IPS DF 19.7 (cell line): Measurements from ENCODE around the gene CHMP2A.

Experiments used
- DNase-seq: peaks from one replicate; pipeline ENCODE4 v3.0.0-alpha.2; 2013; ENCODE audit warnings: low read depth, low spot score

Gene CHMP2A

DNA sequence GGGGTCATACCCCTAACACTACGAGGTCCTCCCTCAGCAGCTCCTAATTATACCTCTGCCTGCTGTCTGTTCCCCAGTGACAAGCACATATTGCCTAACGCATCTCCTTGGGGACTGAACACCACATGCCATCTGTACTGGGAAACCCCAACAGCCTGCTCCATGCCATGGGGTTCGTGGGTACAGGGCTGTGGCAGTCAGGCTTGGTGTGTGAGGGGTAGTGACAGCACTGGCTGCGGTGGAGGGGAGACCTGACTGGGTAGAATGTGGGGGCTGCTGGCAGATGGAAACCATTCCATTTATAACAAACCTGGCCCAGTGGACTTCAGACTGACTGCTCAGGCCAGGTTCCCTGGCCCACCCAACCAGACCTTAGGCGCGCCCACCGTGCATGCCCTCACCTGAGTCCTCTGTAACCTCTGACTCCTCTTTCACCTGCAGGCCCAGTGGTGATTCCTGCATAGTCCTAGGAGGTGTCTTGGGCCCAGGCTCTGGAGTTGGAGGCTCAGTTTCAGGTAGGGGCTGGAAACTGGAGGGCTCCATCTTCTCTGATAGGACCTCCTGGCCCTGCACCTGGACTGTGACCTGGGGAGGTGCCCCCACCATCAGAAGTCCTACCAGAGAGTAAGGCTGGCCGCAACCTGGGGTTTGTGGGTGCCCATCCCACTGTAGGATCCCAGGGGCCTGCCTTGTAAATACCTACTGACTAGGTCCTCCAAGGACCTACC is 15.2 kb upstream of the CHMP2A start:
- no peak for DNase-seq

DNA sequence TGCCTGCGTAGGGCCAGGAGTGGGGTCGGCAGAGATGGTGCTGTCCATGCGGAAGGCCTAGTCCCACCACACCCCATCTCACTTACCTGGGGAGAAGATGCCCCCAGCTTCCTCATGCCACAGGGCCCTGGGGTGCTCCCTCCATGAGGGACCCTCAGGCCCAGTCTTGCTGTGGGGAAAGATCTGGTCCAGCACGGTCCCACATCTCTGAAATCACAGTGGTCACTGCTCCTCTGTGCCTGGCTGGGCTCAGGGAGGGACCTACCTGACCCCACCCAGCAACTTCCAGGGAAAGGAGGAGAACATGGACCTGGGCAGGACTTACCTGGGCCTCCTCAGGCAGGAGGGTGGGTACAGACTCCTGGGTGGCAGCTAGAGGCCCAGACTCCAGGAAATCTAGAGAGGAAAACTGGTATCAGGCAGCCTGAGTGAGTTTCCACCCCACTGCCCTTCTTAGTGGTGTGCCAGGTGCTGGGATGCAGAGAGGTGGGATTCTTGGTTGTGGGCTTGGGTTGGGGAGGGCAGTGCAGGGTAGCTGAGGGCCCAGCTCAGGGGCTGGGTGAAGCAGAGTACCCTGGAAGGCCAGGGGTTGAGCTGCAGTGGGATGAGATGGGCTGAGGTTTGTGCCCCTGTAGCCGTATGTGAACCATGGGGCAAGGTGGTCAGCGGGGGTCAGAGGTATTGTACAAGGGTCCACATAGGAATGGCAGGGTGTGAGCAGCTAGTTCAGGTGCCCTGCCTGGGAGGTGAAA is 14.5 kb upstream of the CHMP2A start:
- no peak for DNase-seq

DNA sequence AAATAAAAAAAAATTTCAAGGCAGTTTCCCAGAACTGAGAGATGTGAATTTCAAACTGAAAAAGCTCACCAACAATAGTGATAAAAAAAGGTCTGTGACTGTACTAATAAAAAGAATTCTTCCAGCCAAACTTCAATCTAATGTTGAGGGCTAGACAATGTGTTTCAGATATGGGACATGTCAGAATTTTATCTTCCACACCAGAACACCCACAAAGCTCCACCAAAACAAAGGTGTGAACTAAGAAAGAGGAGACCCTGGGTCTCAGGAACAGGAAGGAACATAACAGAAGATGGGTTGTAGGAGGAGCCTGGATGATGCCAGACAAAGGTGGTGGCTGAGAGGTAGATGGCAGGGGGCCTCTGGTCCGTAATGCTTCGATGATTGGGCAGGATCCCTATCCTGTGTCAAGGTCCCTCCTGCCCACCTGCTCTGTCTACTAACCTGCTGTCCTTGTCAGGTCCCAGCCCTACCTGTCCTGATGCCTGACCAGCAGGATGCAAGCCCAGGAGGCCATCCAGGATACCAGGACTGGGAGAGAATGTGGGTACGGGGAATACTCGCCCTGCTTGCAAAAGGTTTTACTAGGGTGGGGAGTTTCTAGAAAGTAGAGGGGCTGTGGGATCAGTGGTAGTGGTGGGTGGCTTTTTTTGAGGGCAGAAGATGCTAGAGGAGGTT is 13.7 kb upstream of the CHMP2A start:
- DNase-seq, result no peak

DNA sequence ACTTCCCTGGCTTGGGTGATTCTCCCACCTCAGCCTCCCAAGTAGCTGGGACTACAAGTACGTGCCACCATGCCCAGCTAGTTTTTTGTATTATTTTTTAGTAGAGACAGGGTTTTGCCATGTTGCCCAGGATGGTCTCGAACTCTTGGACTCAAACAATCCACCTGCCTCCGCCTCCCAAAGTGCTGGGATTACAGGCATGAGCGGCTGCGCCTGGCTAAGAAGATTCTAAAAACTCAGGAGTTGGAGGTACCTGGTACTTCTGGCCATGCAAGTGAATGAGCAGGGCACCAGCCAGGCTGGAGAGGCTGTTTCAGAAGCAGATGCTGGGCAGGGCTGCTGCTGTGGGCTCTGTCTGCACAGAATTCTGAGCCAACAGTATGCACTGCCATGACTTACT is 12.1 kb upstream of the CHMP2A start:
- DNase-seq, result no peak

DNA sequence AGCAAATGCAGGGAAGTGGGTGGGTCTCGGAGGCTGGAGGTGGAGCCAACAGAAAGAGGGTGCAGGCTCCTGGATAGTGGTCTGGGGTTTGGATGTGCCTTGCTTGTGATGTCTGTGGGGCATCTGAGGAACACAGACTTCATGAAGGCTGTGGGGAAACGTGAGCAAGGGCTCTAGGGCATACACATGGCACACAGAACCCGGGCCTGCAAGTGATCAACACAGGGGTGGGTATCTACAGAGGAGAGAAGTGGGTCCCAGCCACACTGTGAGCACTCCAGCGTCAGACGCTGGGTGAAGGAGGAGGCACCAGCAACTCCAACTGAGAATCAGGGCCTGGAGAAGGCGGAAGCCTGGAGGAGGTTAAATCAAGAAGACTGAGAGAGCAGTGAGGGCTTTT is 8.9 kb upstream of the CHMP2A start:
- DNase-seq, result no peak

DNA sequence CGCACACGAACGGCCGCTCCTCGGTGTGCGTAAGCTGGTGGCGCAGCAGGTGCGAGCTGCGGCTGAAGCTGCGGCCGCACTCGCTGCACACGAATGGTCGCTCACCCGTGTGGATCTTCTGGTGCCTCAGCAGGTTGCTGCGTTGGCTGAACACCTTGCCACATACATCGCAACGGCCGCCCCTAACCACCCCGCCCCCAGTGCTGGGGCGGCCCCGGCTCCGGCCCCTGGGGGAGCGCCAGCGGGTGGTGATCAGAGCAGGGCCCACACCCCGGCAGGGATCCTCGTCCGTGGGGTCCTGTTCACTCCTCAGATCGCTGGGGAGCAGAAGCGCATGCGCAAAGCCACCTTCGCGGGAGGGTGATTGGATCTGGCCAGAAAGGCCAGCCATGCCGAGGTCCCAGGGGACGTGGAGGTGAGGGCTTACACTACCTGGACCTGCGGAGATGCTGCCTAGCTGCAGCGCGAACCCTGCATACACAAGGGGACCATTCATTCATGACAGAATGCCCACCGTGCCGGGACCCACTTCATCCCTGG is 8.2 kb upstream of the CHMP2A start:
- no peak for DNase-seq

DNA sequence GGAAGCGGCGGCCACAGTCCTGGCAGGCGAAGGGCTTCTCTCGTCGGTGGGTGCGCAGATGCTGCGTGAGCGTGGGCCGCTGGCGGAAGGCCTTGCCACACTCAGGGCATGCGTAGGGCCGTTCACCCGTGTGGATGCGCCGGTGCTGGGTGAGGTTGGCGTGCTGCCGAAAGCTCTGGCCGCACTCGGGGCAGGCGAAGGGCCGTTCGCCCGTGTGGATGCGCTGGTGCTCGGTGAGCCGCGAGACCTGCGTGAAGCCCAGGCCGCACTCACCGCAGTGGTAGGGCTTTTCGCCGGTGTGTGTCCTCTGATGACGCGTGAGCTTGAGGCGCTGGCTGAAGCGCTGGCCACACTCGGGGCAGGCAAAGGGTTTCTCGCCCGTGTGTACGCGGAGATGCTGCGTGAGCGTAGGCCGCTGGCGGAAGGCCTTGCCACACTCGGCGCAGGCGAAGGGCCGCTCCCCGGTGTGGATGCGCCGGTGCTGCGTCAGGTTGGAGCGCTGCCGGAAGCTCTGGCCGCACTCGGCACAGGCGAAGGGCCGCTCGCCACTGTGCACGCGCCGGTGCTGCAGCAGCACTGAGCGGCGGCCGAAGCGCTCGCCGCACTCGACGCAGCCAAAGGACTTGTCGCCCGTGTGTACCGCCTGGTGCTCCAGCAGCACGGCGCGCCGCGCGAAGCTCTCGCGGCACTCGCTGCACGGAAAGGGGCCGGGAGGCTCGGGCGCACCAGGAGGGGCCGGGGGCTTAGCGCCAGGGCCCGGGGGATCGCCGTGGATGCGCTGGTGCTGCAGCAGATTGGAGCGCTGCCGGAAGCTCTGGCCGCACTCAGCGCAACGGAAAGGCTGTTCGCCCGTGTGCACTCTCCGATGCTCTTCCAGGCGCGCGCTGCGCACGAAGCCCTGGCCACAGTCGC is 7.5 kb upstream of the CHMP2A start:
- no peak for DNase-seq

DNA sequence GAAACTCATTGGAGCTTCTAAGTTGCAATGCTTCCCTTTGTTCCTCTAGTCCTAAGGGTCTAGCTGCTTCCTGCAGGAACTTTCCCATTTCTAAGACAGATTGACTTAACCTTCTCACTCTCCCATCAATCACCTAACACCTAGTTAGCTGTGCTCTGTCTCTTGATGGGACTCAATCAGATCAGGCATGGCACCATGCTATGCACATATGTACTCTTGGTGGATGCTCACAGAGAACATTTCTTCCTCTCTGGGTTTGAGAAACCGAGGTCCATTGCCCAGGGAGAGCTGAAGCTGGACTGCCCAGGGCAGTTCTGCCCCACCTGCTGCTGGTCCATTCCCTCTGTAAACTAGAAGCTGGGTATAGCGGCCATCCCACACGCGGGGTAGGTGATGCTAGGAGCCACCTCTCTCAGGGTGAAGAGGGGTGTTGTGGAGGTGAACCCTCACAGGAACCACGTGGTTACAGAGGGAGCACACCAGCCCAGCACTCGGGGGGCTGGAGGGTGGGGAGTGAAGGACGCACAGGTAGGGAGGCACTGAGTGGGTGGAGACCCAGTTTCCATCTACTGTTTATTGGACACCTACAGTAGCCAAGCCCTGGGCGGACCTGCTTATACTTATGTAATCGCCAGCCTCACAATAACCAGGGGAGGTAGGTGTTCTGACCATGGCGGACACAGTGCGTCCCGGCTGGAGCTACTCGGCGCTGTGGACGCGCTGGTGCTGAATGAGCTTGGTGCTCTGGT is 6.6 kb upstream of the CHMP2A start:
- no peak for DNase-seq

DNA sequence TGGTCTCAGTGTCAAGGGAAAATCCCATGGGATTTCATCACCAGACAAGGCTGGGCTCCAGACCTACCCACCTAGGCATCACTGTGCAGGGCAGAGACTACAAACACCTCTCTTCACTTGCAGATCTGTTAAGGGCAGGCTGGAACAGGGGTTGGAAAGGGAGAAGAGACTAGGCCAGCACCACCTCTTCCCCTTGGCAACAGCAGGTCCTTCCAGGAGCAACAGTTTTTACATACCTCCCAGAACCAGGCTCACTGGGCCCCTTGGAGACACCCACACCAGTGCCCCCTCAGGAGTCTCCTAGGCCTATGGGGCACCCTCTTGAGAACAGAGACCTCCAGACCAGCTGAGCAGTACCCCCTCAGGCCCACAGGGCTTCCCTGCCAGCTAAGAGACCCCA is 6.0 kb upstream of the CHMP2A start:
- no peak for DNase-seq

DNA sequence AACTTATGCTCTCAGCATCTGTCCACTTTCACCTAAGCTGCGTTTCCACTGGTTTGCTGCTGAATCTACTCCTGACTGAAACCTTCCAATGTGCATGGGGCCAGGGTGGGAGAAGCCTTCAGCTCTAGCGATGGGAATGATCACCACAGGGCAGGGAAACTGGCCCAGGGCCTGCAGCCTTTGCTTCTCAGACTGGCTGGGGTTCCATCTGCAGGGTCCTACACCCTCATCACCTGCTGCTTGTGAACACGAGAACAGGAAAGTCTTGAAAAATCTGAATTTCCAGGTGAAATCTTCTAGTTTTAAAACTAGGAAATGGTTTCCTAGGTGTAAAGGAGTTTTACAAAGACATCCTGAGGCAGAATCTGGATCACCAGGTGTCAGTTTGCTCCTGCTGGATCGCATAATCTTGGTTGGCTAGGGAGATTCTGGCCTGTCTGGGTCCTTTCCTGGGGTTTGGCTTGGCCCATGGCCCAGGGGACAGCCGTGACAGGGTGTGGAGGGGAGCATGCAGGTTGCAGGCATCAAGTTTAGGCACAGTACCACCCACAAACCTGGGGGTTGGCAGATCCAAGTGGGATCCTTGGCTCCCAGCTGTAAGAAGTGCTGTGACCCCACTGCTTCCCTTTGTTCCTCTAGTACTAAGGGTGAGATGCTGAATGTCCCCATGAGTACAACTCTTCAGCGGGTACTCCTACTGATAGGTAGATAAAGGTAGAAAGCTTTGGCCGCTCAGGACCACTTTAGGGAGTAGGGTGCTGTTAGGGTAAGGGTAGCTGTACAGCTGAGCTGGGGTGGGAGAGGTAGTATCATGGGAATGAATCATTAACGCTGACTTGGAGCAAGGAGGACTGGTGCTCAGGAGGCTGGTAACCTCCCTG is 5.3 kb upstream of the CHMP2A start:
- DNase-seq, result no peak

DNA sequence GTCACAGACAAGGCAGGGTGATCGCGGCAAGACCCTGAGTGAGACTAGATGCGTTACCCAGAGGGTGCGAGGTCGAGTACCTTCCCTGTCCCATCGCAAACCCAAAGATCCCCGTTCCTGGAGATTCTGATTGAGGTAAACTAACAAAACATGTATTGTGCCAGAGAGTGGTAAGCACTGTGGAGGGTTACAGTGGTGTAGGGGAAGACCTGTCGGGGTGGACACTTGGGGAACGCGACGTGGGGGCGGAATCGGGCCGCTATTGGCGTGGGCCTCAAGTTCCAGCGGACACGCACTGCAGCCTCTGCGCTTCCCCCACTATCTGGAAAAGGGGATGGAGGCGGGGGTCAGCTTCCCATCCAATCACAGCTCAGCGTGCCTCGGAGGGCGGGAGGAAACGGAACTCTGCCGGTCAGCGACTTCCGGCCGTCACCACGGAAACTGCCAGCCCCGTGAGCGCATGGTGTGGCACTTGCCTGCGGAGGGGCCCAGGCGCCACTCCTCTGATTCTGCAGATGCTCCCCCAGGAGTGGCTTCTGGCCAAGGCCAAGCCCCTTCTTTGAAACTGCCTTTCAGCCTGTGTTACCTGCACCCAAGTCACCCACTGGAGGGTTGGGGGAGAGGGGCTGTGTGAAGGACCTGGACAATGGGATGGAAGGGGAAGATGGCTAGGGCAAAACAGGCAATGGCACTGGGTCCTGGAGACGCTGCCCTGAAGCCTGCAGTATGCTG is 4.5 kb upstream of the CHMP2A start:
- peak; percentile 83 for DNase-seq

DNA sequence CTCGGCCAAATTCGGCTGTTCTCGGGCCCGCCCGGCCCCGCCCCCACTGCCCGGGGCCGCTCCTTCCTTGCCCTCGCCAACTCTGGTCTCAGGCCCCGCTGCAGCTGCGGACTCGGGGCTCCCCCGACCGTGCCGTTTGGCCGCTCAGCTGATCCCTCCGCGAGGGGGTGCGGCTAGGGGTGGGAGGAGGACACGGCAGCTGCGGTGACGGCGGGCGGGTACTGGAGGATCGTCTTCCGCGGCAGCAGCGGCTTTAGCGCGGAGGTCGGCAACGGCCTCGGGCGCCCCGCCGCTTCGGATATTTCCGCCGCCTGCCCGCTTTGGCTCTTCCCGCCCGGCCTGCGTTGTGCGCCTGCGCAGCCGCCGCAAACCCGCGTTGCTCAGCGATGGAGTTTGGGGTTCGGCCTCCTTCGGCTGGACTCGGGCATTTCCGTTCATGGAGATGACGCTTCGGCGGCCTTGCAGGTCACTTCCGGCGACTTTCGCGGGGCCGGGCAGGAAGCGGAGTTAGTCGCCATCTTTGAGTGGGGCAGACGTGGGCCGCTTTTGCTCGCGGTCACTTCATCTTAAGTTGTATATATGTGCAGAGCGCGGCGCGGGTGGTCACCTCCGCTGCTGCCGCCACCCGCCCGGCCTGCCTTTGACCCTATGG is 3.8 kb upstream of the CHMP2A start:
- peak; percentile 78 for DNase-seq

DNA sequence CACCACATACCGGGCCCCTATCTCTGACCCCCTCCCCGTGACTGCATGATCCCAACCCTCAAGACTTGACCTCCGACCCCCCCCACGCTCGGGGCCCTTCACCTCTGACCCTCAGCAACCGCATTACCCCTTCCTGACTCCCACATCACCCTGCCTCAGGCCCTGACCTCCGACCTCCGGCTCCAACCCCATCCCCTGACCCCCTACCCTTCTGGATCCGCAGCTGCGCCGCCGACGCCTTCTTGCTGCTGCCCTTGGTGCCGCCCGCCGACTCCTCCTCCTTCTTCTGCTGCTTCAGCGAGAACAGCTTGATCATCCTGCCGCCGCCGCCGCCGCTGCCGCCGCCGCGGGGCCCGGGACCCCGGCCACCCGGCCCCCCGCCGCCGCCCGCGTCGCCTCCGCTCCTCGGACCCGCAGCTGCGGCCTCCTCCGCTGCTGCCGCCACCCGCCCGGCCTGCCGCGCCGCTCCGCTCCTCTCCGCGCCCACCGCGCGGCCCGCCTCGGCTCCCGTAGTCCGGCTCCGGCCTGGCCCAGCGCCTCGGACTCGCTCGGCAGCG is 3.2 kb upstream of the CHMP2A start, which contains the start of gene UBE2M:
TSS of gene UBE2M (minus strand) at position 546 of the 557 bp plus-strand sequence. CDS start at position 316, 230 bp downstream.
- no peak for DNase-seq

DNA sequence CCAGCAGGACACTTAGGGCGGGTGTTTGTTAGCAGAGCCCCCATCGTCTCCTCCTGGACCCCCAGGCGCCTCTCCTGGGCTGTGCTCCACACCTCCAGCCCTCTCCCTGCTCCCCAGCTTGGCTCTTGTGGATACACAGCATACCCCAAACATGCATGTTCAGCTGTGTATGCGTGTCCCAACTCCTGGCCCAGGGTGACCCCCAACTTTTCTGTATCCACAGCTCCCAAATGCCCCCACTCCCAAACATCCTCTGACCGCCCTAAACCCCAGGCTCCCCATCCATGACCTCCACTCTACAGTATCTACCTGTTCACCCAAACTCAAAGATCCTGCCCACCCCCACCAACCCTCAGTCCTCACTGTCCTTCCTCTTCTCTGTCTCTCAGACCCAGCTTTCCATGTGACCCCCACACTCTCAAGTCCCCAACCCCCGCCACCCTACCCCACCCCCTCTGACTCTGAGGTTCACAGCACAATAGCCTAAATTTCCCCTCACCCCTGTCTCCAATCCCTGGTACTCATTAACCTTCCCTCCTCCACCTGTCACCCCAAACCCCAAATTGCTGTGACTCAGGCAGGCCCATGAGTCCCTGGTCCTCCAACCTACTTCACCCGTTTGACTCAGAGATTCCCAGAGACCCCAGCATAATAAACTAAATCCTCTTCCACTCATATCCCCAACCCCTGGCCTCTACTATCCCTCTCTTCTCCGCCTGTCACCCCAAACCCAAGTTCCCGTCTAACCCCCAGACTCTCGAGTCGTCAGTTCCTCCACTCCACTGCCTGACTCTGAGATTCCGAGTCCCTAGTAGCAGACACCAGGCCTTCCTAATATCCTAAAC is 2.5 kb upstream of the CHMP2A start:
- no peak for DNase-seq

DNA sequence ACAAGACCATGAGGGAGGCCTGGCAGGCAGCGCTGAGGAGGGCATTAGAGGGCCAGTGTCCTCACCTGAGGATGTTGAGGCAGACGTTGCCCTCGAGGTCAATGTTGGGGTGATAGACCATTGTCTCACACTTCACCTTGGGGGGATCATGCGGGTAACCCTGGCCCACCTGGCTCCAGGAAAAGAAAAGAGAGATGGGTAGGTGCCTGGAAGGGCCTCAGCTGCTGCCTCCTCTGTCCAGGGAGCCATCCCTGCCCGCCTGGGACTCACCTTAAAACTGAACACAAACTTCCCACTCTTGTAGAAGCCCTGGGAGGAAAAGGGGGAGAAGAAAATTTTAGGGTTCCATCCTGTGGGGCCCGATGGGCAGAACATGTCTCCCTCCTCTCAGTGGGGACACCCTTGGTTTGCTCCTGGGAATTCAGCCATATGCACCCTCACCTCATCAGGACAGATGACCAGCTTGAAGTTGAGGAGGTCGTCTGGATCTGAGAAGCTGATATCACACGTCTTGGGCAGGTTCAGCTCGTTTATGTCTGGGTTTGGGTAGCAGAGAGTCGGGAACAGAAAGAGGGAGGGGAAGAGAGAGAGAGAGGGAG is 1.8 kb upstream of the CHMP2A start:
- no peak for DNase-seq

DNA sequence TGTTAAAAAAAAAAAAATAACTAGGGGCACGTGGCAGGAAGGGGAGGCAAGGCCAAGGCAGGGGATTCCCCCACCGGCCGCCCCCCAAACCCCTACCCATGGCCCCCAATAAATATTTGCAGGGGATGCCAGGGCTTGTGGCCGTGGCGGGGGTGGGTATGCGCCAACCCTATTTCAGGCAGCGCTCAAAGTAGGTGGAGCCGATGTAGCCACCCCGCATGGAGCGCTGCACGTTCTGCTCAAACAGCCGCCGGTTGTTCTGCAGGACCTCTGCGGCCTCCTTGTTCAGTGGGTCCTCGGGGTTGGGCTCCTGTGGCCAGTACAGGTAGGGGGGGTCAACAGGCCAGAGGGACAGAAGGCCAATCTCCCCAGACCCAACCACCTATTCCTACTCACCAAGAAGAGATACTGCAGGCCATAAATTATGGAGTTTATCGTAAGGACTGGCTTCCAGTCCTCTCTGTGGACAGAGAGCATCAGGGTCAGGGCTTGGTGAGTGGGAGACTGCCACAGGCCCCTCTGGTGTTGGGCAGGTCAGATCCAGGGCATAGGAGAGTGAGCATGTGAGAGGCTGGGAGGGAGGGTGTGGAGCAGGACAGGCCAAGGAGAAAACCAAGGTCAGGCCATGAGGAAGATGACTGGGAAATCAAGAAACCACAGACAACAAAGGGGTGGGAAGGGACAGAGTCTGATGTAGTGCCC is 1.2 kb upstream of the CHMP2A start:
- DNase-seq, result no peak
